GM18873 (cell line): ENCODE data around the gene DYNC1H1.

Experiments
- ATAC-seq: cut with Tn5 transposase; IDR thresholded peaks from one replicate; pipeline ENCODE4 v1.9.1; 2021; ENCODE audit warnings: mild to moderate bottlenecking, moderate library complexity, moderate number of reproducible peaks; ENCODE audit not compliant: unreplicated experiment, low FRiP score

Gene DYNC1H1

GRCh38 chr14:101939646-101940170, 24.7 kb upstream of the DYNC1H1 start:
- no peak for ATAC-seq

- no peak for ATAC-seq
These were observed 19.9 kb upstream of the DYNC1H1 start for GRCh38 chr14:101944451-101944850.

GRCh38 chr14:101945171-101945570, 19.2 kb upstream of the DYNC1H1 start:
- ATAC-seq = no peak

GRCh38 chr14:101947577-101947903, 16.8 kb upstream of the DYNC1H1 start:
- ATAC-seq = no peak

GRCh38 chr14:101947904-101948665, 16.3 kb upstream of the DYNC1H1 start:
- peak; percentile 96 for ATAC-seq

- ATAC-seq = no peak
These were observed 15.6 kb upstream of the DYNC1H1 start for GRCh38 chr14:101948666-101949216.

GRCh38 chr14:101950100-101950499, 14.3 kb upstream of the DYNC1H1 start:
- no peak for ATAC-seq

GRCh38 chr14:101950516-101951215, 13.7 kb upstream of the DYNC1H1 start:
- ATAC-seq = no peak

GRCh38 chr14:101953151-101953550, 11.2 kb upstream of the DYNC1H1 start:
- no peak for ATAC-seq

GRCh38 chr14:101954501-101954900, 9.9 kb upstream of the DYNC1H1 start:
- no peak for ATAC-seq

GRCh38 chr14:101955695-101956161, 8.6 kb upstream of the DYNC1H1 start:
- no peak for ATAC-seq

GRCh38 chr14:101956179-101956885, 8.0 kb upstream of the DYNC1H1 start:
- no peak for ATAC-seq

- no peak for ATAC-seq
These were observed 6.8 kb upstream of the DYNC1H1 start for GRCh38 chr14:101957406-101958234.

GRCh38 chr14:101958418-101959180, 5.8 kb upstream of the DYNC1H1 start:
- ATAC-seq = no peak

- ATAC-seq = no peak
These were observed 5.1 kb upstream of the DYNC1H1 start for GRCh38 chr14:101959277-101959676.

- no peak for ATAC-seq
These were observed 4.1 kb upstream of the DYNC1H1 start for GRCh38 chr14:101960225-101960624.

GRCh38 chr14:101961011-101961721, 3.2 kb upstream of the DYNC1H1 start:
- no peak for ATAC-seq

- no peak for ATAC-seq
These were observed 2.4 kb upstream of the DYNC1H1 start for GRCh38 chr14:101961746-101962502.
